WTC11 (cell line): ENCODE measurements around the gene MYO5C. TPM values are rescaled to one million over a fixed set of nuclear protein-coding genes. Genes with fewer than 3 reads are reported as not detected.

Experiments used
- ATAC-seq: fragments of 200-7000 bp; cut with Tn5 transposase; 2 replicates; pipeline ENCODE4 v1.10.0; 2021; ENCODE audit warnings: mild to moderate bottlenecking, moderate library complexity
- CTCF ChIA-PET: fragments of 300-600 bp; sonication (Branson Sonifier 250); formaldehyde crosslinking; loops from one replicate; lab custom pipeline; 2021; ENCODE audit warnings: antibody characterized with exemption; lab: Charles Lee
- POLR2A ChIA-PET: fragments of 350-600 bp; sonication (Branson Sonifier 250); formaldehyde crosslinking; loops from one replicate; lab custom pipeline; 2021; ENCODE audit warnings: antibody characterized with exemption; lab: Charles Lee
- DNase-seq: peaks from one replicate; pipeline ENCODE4 v3.0.0; 2021; ENCODE audit warnings: low spot score
- H3K27ac Mint-ChIP-seq: 2 replicates; pipeline ENCODE4 v1.8.0; 2021; ENCODE audit warnings: mixed read lengths
- H3K27me3 Mint-ChIP-seq: 2 replicates; pipeline ENCODE4 v1.8.0; 2021; ENCODE audit warnings: low read depth, mild to moderate bottlenecking, moderate library complexity, mixed read lengths
- H3K36me3 Mint-ChIP-seq: 2 replicates; pipeline ENCODE4 v1.8.0; 2021; ENCODE audit warnings: mixed read lengths
- H3K4me1 Mint-ChIP-seq: 2 replicates; pipeline ENCODE4 v1.8.0; 2022; ENCODE audit warnings: mixed read lengths
- H3K4me3 Mint-ChIP-seq: 2 replicates; pipeline ENCODE4 v1.8.0; 2021; ENCODE audit warnings: mild to moderate bottlenecking, moderate library complexity, mixed read lengths
- H3K9me3 Mint-ChIP-seq: 2 replicates; pipeline ENCODE4 v1.8.0; 2021; ENCODE audit warnings: mixed read lengths
- ESRRA ChIP-seq: sonication (generic); formaldehyde crosslinking; IDR thresholded peaks from 2 replicates; pipeline ENCODE4 v1.8.1; 2022; ENCODE audit warnings: mild to moderate bottlenecking, missing genetic modification reagents, borderline replicate concordance
- ETV6 ChIP-seq: sonication (generic); formaldehyde crosslinking; IDR thresholded peaks from 2 replicates; pipeline ENCODE4 v1.8.1; 2022; ENCODE audit warnings: mild to moderate bottlenecking, missing genetic modification reagents
- GABPB1 ChIP-seq: sonication (generic); formaldehyde crosslinking; IDR thresholded peaks from 2 replicates; pipeline ENCODE4 v1.8.1; 2023; ENCODE audit warnings: mild to moderate bottlenecking, missing genetic modification reagents
- HMGA2 ChIP-seq: fragments of 250-450 bp; sonication (Bioruptor Pico); IDR thresholded peaks from 2 replicates; pipeline ENCODE4 v1.4.0; 2021; ENCODE audit warnings: mild to moderate bottlenecking, moderate library complexity
- KAT7 ChIP-seq: sonication (generic); formaldehyde crosslinking; IDR thresholded peaks from 2 replicates; pipeline ENCODE4 v1.8.1; 2023; ENCODE audit warnings: missing genetic modification reagents, mild to moderate bottlenecking, borderline replicate concordance
- MXD4 ChIP-seq: fragments of 250-450 bp; sonication (Bioruptor Pico); IDR thresholded peaks from 2 replicates; pipeline ENCODE4 v1.8.0; 2021; ENCODE audit warnings: mild to moderate bottlenecking, moderate library complexity, borderline replicate concordance
- NFE2L1 ChIP-seq: sonication (generic); formaldehyde crosslinking; IDR thresholded peaks from 2 replicates; pipeline ENCODE4 v1.8.1; 2023; ENCODE audit warnings: missing genetic modification reagents
- PRRX2 ChIP-seq: fragments of 250-450 bp; sonication (Bioruptor Pico); IDR thresholded peaks from 2 replicates; pipeline ENCODE4 v1.8.0; 2021; ENCODE audit warnings: mild to moderate bottlenecking
- SP1 ChIP-seq: sonication (generic); formaldehyde crosslinking; conservative IDR thresholded peaks from 2 replicates; pipeline ENCODE4 v1.8.1; 2022; ENCODE audit warnings: missing genetic modification reagents
- TEAD4 ChIP-seq: sonication (generic); formaldehyde crosslinking; IDR thresholded peaks from 2 replicates; pipeline ENCODE4 v1.8.0; 2022; ENCODE audit warnings: mild to moderate bottlenecking, missing genetic modification reagents
- ZNF263 ChIP-seq: sonication (generic); formaldehyde crosslinking; IDR thresholded peaks from 2 replicates; pipeline ENCODE4 v1.8.1; 2022; ENCODE audit warnings: low read depth, mild to moderate bottlenecking, moderate library complexity, missing genetic modification reagents
- ZNF317 ChIP-seq: sonication (generic); formaldehyde crosslinking; IDR thresholded peaks from 2 replicates; pipeline ENCODE4 v1.8.1; 2023; ENCODE audit warnings: low read depth, mild to moderate bottlenecking, moderate library complexity, missing genetic modification reagents, borderline replicate concordance
- ZNF416 ChIP-seq: fragments of 250-450 bp; sonication (Bioruptor Pico); IDR thresholded peaks from 2 replicates; pipeline ENCODE4 v1.9.0; 2021; ENCODE audit warnings: mild to moderate bottlenecking, inconsistent platforms
- total RNA-seq: library from RNA; stranded (reverse); gene quantifications from 3 replicates; pipeline ENCODE4 v1.2.3, GENCODE V29; 2021
- TF ChIP-seq, protein P1 (sequence below): fragments of 250-450 bp; sonication (Bioruptor Pico); IDR thresholded peaks from 2 replicates; pipeline ENCODE4 v1.8.0; 2021; ENCODE audit warnings: mild to moderate bottlenecking
- TF ChIP-seq, protein P2 (sequence below): sonication (generic); formaldehyde crosslinking; IDR thresholded peaks from 2 replicates; pipeline ENCODE4 v1.8.1; 2023; ENCODE audit warnings: mild to moderate bottlenecking, missing genetic modification reagents
- TF ChIP-seq, protein P3 (sequence below): sonication (generic); formaldehyde crosslinking; IDR thresholded peaks from 2 replicates; pipeline ENCODE4 v1.8.1; 2022; ENCODE audit warnings: low read depth, missing genetic modification reagents, borderline replicate concordance
- TF ChIP-seq, protein P4 (sequence below): sonication (generic); formaldehyde crosslinking; IDR thresholded peaks from 2 replicates; pipeline ENCODE4 v1.8.0; 2022; ENCODE audit warnings: mild to moderate bottlenecking, missing genetic modification reagents
- TF ChIP-seq, protein P5 (sequence below): sonication (generic); formaldehyde crosslinking; IDR thresholded peaks from 2 replicates; pipeline ENCODE4 v1.8.1; 2023; ENCODE audit warnings: mild to moderate bottlenecking, missing genetic modification reagents, borderline replicate concordance
- TF ChIP-seq, protein P6 (sequence below): fragments of 250-450 bp; sonication (Bioruptor Pico); IDR thresholded peaks from 2 replicates; pipeline ENCODE4 v1.9.0; 2021; ENCODE audit warnings: moderate library complexity, mild to moderate bottlenecking, inconsistent platforms, borderline replicate concordance
- TF ChIP-seq, protein P7 (sequence below): sonication (generic); formaldehyde crosslinking; IDR thresholded peaks from 2 replicates; pipeline ENCODE4 v1.8.1; 2022; ENCODE audit warnings: low read depth, mild to moderate bottlenecking, moderate library complexity, missing genetic modification reagents, borderline replicate concordance
- TF ChIP-seq, protein P8 (sequence below): sonication (generic); formaldehyde crosslinking; IDR thresholded peaks from 2 replicates; pipeline ENCODE4 v1.8.0; 2022; ENCODE audit warnings: mild to moderate bottlenecking, missing genetic modification reagents
- TF ChIP-seq, protein P9 (sequence below): fragments of 200-600 bp; IDR thresholded peaks from 2 replicates; pipeline ENCODE4 v1.8.0; 2022; ENCODE audit warnings: antibody characterized with exemption

MYO5C gene
- total RNA-seq, 1 experiment from 2014 or later: 25.3 TPM

DNA sequence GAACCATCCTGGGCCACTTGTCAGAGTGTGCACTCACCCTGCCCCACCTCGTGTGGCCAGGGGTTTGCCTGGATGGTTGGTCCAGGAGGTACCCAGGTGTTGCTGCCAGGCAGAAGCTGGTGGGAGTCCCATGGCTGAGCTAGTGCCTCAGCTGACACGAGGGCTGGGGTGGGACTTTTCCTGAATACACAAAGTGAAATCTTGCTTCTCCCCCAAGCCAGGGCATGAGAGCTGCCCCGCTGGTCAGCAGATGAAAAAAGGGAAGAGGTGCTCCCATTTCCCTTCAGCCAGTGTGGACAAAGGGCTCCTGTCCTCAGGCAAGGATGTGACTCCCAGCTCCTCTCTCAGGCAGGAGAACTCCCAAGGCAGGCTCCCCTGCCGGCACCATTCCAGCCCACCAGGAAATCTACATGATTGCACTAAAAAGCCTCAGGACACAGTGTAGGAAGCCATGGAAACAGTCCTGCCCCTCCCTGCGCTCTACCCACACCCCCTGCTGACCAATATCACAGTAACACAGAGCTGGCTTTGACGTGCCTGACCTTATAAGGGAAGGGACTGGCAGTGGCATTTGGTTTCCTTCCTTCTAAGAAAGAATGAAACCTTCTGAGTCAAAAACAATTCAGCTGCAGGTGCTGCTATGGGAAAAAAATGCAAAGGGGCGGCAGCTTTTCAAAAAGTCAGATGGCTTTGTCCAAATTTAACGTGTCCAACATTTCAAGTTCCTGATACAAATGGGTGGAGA is 33.9 kb downstream of the MYO5C start:
- H3K9me3 Mint-ChIP-seq: no peaks in the 10 kb centered on the region
- no peaks in the 10 kb centered on the region for H3K27me3 Mint-ChIP-seq
- H3K36me3 Mint-ChIP-seq: peaks cover 25% of the 10 kb centered on the region
- peak overlapping the region; percentile 30 for H3K4me3 Mint-ChIP-seq
- ATAC-seq (peak; percentile 96), DNase-seq (peak; percentile 78)
- POLR2A ChIA-PET: interaction anchor here (0.7 to 1.5 kb wide), 9 partner anchors 13 to 484 kb away, joined by 3 to 6 read pairs (median 4); partner anchors contain the start of genes ATOSA and MYO5C
- CTCF ChIA-PET: interaction anchor here (0.5 to 2.5 kb wide), 13 partner anchors 10 to 611 kb away, joined by 3 to 11 read pairs (median 4); partner anchors contain the start of gene MYO5C
- peak overlapping the region; percentile 94 for H3K27ac Mint-ChIP-seq
- peaks cover 55% of the 10 kb centered on the region for H3K4me1 Mint-ChIP-seq
- TF ChIP-seq, protein P1, sequence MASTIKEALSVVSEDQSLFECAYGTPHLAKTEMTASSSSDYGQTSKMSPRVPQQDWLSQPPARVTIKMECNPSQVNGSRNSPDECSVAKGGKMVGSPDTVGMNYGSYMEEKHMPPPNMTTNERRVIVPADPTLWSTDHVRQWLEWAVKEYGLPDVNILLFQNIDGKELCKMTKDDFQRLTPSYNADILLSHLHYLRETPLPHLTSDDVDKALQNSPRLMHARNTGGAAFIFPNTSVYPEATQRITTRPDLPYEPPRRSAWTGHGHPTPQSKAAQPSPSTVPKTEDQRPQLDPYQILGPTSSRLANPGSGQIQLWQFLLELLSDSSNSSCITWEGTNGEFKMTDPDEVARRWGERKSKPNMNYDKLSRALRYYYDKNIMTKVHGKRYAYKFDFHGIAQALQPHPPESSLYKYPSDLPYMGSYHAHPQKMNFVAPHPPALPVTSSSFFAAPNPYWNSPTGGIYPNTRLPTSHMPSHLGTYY: no peak
- TF ChIP-seq, protein P2, sequence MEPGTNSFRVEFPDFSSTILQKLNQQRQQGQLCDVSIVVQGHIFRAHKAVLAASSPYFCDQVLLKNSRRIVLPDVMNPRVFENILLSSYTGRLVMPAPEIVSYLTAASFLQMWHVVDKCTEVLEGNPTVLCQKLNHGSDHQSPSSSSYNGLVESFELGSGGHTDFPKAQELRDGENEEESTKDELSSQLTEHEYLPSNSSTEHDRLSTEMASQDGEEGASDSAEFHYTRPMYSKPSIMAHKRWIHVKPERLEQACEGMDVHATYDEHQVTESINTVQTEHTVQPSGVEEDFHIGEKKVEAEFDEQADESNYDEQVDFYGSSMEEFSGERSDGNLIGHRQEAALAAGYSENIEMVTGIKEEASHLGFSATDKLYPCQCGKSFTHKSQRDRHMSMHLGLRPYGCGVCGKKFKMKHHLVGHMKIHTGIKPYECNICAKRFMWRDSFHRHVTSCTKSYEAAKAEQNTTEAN (CRISPR knock-in tag): no peak
- TF ChIP-seq, protein P3, sequence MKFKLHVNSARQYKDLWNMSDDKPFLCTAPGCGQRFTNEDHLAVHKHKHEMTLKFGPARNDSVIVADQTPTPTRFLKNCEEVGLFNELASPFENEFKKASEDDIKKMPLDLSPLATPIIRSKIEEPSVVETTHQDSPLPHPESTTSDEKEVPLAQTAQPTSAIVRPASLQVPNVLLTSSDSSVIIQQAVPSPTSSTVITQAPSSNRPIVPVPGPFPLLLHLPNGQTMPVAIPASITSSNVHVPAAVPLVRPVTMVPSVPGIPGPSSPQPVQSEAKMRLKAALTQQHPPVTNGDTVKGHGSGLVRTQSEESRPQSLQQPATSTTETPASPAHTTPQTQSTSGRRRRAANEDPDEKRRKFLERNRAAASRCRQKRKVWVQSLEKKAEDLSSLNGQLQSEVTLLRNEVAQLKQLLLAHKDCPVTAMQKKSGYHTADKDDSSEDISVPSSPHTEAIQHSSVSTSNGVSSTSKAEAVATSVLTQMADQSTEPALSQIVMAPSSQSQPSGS (CRISPR knock-in tag): no peak
- TF ChIP-seq, protein P4, sequence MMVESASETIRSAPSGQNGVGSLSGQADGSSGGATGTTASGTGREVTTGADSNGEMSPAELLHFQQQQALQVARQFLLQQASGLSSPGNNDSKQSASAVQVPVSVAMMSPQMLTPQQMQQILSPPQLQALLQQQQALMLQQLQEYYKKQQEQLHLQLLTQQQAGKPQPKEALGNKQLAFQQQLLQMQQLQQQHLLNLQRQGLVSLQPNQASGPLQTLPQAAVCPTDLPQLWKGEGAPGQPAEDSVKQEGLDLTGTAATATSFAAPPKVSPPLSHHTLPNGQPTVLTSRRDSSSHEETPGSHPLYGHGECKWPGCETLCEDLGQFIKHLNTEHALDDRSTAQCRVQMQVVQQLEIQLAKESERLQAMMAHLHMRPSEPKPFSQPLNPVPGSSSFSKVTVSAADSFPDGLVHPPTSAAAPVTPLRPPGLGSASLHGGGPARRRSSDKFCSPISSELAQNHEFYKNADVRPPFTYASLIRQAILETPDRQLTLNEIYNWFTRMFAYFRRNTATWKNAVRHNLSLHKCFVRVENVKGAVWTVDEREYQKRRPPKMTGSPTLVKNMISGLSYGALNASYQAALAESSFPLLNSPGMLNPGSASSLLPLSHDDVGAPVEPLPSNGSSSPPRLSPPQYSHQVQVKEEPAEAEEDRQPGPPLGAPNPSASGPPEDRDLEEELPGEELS (CRISPR knock-in tag): peak; percentile 68; the same call in 1 of the 2 replicates
- TF ChIP-seq GABPB1 (CRISPR knock-in tag): no peak
- 0 out of 2 replicates have a peak, but pooled peaks have one; percentile 43 for TF ChIP-seq NFE2L1 (CRISPR knock-in tag)
- TF ChIP-seq MXD4: no peak
- no peak for TF ChIP-seq TEAD4
- peak; percentile 80 for TF ChIP-seq ETV6
- no peak for TF ChIP-seq ZNF317
- TF ChIP-seq, protein P5, sequence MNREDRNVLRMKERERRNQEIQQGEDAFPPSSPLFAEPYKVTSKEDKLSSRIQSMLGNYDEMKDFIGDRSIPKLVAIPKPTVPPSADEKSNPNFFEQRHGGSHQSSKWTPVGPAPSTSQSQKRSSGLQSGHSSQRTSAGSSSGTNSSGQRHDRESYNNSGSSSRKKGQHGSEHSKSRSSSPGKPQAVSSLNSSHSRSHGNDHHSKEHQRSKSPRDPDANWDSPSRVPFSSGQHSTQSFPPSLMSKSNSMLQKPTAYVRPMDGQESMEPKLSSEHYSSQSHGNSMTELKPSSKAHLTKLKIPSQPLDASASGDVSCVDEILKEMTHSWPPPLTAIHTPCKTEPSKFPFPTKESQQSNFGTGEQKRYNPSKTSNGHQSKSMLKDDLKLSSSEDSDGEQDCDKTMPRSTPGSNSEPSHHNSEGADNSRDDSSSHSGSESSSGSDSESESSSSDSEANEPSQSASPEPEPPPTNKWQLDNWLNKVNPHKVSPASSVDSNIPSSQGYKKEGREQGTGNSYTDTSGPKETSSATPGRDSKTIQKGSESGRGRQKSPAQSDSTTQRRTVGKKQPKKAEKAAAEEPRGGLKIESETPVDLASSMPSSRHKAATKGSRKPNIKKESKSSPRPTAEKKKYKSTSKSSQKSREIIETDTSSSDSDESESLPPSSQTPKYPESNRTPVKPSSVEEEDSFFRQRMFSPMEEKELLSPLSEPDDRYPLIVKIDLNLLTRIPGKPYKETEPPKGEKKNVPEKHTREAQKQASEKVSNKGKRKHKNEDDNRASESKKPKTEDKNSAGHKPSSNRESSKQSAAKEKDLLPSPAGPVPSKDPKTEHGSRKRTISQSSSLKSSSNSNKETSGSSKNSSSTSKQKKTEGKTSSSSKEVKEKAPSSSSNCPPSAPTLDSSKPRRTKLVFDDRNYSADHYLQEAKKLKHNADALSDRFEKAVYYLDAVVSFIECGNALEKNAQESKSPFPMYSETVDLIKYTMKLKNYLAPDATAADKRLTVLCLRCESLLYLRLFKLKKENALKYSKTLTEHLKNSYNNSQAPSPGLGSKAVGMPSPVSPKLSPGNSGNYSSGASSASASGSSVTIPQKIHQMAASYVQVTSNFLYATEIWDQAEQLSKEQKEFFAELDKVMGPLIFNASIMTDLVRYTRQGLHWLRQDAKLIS (CRISPR knock-in tag): no peak
- no peak for TF ChIP-seq PRRX2 (CRISPR knock-in tag)
- TF ChIP-seq, protein P6, sequence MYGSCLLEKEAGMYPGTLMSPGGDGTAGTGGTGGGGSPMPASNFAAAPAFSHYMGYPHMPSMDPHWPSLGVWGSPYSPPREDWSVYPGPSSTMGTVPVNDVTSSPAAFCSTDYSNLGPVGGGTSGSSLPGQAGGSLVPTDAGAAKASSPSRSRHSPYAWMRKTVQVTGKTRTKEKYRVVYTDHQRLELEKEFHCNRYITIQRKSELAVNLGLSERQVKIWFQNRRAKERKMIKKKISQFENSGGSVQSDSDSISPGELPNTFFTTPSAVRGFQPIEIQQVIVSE (CRISPR knock-in tag): no peak
- TF ChIP-seq, protein P7, sequence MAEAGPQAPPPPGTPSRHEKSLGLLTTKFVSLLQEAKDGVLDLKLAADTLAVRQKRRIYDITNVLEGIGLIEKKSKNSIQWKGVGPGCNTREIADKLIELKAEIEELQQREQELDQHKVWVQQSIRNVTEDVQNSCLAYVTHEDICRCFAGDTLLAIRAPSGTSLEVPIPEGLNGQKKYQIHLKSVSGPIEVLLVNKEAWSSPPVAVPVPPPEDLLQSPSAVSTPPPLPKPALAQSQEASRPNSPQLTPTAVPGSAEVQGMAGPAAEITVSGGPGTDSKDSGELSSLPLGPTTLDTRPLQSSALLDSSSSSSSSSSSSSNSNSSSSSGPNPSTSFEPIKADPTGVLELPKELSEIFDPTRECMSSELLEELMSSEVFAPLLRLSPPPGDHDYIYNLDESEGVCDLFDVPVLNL (CRISPR knock-in tag): no peak
- TF ChIP-seq ZNF263 (CRISPR knock-in tag): 0 out of 2 replicates have a peak, but pooled peaks have one; percentile 52
- no peak for TF ChIP-seq HMGA2 (CRISPR knock-in tag)
- TF ChIP-seq, protein P8, sequence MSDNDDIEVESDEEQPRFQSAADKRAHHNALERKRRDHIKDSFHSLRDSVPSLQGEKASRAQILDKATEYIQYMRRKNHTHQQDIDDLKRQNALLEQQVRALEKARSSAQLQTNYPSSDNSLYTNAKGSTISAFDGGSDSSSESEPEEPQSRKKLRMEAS: no peak
- no peak for TF ChIP-seq SP1
- no peak for TF ChIP-seq ESRRA (CRISPR knock-in tag)
- TF ChIP-seq ZNF416 (CRISPR knock-in tag): no peak
- TF ChIP-seq, protein P9, sequence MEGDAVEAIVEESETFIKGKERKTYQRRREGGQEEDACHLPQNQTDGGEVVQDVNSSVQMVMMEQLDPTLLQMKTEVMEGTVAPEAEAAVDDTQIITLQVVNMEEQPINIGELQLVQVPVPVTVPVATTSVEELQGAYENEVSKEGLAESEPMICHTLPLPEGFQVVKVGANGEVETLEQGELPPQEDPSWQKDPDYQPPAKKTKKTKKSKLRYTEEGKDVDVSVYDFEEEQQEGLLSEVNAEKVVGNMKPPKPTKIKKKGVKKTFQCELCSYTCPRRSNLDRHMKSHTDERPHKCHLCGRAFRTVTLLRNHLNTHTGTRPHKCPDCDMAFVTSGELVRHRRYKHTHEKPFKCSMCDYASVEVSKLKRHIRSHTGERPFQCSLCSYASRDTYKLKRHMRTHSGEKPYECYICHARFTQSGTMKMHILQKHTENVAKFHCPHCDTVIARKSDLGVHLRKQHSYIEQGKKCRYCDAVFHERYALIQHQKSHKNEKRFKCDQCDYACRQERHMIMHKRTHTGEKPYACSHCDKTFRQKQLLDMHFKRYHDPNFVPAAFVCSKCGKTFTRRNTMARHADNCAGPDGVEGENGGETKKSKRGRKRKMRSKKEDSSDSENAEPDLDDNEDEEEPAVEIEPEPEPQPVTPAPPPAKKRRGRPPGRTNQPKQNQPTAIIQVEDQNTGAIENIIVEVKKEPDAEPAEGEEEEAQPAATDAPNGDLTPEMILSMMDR: no peak
- no peak for TF ChIP-seq KAT7 (CRISPR knock-in tag)
